GM18499 (cell line): ENCODE data around the gene STIMATE.

Experiments
- ATAC-seq: cut with Tn5 transposase; IDR thresholded peaks from one replicate; pipeline ENCODE4 v1.9.1; 2021; ENCODE audit warnings: moderate number of reproducible peaks; ENCODE audit not compliant: insufficient read depth, unreplicated experiment

STIMATE gene

GRCh38 chr3:52895418-52895817 is 1.9 kb downstream of the STIMATE start:
- ATAC-seq = no peak

GRCh38 chr3:52894756-52895155 is 2.6 kb downstream of the STIMATE start:
- no peak for ATAC-seq

DNA sequence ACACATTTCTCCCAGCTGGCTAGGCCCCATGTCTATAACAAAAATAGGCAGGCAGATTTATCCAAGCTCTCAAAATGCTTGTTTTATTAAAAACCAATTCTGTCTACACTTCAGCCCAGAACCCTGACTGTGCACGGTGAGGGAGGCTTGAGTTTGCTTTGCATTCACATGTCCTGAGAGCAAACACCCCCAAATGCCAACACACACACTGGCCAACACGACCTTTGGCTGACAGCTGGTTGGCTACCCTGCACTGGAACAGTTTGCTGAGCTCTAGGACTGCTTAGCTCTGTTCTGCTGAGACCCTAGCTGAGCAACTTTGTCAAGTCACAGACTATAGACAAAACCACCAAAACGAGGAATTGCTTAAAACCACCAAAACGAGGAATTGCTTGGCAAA is 3.6 kb downstream of the STIMATE start:
- no peak for ATAC-seq

DNA sequence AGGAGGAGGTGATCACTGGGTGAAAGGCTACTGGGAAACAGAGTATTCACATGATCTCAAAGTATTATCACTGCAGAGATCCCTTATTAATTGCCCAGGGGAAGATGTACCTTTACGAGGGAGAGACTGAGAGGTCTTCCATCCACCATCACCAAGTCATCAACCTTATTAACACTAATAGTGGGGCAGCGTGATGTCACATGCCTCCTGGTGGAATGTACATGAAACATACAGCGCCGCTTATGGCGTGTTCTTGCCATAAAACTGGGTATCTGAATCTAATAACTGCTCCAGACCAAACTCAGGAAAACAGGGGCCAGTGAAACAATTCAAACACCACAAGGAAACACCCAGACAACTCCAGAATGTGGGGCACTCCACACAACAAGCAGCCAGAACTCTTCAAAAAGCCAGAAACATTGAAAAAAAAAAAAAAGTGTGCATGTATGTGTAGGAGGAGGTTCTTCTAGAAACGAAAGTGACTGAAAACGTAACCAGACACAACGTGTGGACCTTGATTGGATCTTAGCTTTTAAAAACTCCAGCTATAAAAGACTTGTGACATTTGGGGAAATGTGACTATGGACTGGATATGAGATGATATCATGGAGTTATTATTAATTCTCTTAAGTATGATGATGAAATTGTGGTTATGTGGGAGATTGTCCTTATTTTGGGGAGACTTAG is 4.6 kb downstream of the STIMATE start:
- no peak for ATAC-seq

DNA sequence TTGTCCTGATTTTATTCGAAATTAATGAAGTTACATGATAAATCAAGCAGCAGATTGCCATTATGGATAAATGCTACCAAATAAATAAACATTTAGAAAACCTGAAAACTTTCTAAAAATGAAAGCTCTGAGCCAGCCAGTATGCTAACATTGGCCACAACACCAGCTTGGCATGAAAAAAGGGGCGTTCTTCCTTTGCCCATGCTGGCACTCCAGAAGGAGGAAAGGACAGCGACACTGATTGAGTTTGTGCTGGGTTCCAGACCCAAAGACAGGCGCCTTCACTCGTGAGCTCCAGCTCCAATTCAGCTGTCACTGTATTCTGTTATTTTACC is 5.1 kb downstream of the STIMATE start:
- ATAC-seq = no peak

DNA sequence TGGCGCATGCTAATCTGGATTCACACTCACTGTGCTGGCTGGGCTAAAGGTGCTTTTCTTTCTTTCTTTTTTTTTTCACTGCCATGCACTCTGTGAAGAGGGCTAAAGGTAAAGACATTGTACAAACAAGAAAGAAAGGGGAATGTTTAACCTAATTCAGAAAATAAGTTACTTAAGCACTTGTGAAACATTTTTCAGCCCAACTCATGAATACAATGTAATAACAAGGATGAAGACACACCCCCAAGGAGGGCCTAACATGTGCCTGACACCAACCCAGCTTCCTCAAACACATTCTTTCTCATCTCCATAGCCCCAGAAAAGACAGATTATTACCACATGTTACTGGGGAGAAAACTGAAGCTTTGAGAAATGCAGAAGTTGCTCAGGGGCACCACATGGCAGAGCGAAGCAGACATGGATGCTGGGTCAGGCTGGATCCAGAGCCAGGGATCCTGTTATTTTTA is 5.7 kb downstream of the STIMATE start:
- ATAC-seq = no peak

GRCh38 chr3:52891164-52891563 is 6.2 kb downstream of the STIMATE start:
- ATAC-seq = no peak

DNA sequence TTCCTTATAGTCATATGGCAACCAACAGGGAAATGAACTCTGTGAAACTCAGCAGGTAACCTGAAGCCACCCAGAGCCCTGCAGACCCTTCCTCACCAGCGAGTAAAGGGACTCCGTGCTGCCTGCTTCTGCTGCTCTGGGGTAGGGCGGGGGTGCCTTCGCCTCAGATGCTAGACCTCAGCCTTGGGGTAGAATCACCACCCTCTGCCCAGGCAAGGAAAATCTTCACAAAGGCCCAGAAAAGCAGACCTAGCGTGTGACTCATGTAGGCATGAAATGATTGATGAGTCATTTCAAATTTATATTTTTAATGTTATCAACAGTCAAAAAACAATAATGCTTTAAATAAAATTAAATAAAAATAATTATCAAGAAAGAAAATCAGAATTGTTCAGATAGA is 6.6 kb downstream of the STIMATE start:
- ATAC-seq = no peak

DNA sequence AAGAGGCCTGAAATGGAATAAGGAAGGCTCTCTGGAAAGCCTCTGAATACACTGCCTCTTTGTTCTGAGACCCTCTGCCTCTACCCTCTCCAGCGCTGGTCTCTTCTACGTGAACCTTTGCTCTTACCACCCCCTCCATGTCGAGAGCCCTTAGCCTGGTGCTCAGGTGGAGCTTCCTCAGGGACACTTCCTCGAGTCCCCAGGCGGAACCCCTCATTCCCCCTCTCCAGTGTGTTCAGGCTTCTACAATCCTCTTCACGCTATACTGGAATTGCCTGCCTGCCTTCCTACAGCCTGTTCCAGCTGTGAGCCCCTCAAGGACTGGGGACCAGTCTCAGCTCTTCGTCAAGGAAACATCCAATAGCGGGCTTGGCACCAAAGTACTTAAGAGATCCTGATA is 7.4 kb downstream of the STIMATE start:
- ATAC-seq = no peak

- no peak for ATAC-seq
Observed at GRCh38 chr3:52887166-52887565, 10.2 kb downstream of the STIMATE start.

DNA sequence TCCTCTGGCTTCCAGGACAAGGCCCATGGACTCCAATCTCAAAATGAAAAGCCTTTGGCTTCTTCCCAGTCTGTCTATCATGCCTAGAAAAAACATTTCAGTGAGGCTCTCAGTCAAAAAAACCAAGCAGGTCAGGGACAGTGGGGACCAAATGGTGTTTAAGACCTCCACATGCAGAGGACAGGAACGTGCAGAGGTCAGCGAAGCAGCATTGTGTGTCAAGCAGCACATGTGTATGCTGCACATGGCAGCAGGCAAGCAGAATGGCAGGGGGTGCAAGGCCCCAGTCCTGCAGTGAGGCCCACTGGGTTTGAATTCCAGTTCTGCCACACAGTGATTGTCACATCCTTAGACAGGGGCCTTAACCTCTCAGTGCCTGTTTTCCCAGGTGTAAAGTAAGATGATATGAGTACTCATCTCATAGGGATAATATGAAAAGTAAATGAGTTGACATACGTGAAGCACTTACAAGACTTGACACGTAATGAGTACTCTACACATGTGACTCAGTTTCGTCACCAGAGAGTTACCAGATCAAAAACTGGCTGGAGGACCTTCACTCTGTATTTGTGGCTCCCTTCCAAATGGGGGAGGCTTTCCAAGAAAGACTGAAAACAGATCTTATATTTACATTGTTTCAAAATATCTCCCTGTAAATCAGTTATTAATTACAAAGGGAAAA is 11.2 kb downstream of the STIMATE start:
- ATAC-seq = no peak

GRCh38 chr3:52882377-52882776 is 15.0 kb downstream of the STIMATE start:
- no peak for ATAC-seq

- ATAC-seq = no peak
Observed at GRCh38 chr3:52881871-52882270, 15.5 kb downstream of the STIMATE start.

DNA sequence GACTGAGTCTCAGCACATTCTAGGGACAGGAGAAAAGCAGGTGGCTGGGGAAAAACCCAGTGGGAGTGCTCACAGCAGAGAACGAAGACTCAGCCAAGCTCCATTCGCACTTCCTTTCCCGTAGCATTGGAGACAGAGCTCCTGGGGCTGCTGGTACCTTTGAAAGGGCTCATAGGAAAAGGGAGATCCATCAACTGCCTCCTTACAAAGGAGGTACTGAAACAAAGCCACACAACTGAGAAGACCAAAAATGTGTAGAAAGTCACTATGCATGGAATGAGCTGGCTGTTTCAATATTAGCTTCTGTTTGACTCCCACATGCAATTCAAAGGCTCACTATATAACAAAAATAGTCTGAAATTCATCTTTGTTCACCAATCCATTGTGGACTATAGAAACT is 16.9 kb downstream of the STIMATE start:
- ATAC-seq = no peak

DNA sequence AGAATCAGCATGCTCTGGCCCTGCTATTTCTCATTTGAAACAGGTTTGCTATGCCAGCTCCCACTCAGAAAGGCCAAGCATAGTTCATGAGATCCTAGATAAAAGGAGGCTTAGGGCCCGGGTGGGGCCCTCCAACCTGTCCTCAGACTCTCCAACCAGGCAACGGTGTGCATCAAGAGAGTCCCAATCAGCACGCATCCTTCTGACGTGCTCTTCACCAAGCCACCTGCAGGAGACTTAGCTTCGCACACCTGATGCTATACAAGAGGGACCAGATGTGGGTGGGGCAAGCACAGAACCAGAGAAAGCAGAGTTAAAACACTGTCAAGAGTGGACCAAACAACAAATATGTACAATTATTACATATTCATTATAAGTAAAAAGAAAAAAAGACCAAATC is 17.3 kb downstream of the STIMATE start:
- ATAC-seq = no peak

- ATAC-seq = no peak
Observed at GRCh38 chr3:52879581-52879980, 17.8 kb downstream of the STIMATE start.

DNA sequence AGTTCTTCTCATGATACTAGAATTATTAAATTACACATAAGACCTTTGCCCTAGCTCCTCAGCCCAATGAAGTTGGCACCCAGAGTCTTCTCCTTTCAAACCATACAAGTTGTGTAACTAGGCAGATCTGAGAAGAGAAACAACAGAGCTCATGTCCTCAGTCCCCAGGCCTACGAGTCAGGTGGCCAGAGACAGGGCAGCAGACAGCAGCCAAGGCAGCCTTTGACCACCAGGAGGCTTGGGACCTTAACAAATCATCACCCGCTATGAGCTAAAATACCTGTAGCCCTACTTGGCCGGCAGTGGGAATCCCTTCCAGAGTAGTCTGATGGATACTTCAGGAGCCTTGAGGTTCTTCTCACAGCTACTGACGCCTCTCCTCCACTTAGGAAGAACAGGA is 18.3 kb downstream of the STIMATE start:
- no peak for ATAC-seq

DNA sequence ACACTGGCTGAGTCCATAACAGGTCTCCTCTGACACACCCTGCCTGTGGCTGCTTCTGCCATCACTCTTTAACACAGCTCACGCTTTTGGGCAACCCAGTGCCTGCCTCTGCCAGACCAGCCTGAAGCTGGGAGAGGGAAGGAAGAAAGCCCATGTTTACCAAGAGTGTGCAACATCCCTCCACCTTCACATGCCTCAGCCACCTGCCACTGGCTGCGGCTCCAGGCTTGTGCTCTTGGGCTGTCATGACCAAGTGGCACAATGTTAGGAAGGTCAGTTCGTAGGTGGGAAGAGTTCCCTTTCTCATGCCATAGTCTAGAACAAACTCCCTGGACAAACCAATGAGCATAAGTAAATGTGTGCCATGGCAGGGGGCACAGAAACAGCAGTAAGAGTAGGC is 20.3 kb downstream of the STIMATE start:
- no peak for ATAC-seq

DNA sequence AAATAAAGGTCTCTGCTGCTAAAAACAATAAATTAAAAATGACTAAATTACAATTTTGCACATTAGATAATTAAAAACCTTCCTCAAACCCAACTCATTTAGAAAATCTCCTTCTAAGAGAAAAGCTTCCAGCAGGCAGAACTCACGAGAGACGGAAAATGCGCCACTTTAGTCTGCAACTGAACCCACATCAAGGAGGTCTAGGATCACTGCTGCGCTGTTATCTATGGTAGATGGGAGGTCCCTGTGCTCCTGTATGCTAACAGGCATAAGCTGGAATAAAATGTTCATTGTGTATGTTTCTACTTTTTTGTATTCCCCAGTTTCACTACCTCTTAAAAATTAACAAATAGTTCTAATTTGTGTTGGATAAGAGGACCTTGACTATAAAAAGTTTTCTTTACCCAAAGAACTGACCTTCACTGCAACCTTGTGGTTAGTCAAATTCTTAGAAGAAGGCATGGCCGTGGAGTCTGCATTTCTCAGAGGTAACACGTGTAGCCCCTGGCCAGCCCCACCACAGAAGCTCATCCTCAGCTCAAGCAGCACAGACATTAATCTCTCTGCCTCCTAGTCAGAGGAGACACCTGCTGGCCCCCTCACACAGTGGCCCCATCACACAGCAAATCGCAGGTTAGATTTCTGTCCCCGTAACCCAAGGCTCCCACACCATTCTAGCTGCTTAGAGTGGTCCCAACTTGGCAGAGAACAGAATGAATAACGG is 22.3 kb downstream of the STIMATE start:
- ATAC-seq = no peak

- no peak for ATAC-seq
Observed at GRCh38 chr3:52874160-52874701, 23.1 kb downstream of the STIMATE start.

- ATAC-seq = no peak
Observed at GRCh38 chr3:52873433-52874159, 23.8 kb downstream of the STIMATE start.
